GM23248 (cell line): ENCODE data around the gene TMEM51.

Experiments used
- EZH2 ChIP-seq: fragments of 200-600 bp; sonication (generic); IDR thresholded peaks from 2 replicates; pipeline ENCODE4 v1.6.1; 2018; ENCODE audit warnings: antibody characterized with exemption, mild to moderate bottlenecking; ENCODE audit not compliant: insufficient read depth, poor library complexity, severe bottlenecking
- EZH2phosphoT487 ChIP-seq: fragments of 200-600 bp; sonication (generic); IDR thresholded peaks from 2 replicates; pipeline ENCODE4 v1.6.1; 2018; ENCODE audit warnings: antibody characterized with exemption, moderate library complexity, mild to moderate bottlenecking, low read depth; ENCODE audit not compliant: insufficient read depth

DNA sequence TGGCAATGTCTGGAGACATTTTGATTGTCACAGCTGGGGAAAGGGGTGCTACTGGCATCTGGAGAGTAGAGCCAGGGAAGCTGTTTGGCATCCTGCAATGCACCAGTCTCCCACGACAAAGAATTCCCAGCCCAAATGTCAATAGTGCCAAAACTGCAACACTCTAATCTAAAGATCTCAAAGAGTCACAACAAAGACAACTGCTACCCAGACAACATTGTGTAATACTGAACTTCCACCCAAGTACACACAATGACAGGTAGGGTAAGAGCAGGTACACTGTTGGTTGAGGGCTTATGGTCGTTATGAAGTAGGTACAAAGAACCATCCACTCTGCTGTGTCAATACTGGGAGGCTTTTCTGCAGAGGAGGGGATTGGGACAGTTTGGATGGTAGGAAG, 8.2 kb upstream of the TMEM51 start:
- TF ChIP-seq EZH2phosphoT487 = no peak
- no peak for TF ChIP-seq EZH2
